OCI-M2 (cell line): ENCODE measurements around the gene SPATA12.
"Not testable (repeated sequence)": the region's sequence is repeated elsewhere in the genome, so short reads cannot be mapped to it uniquely, and the experiment has no call there.

ENCODE experiments used
- DNase-seq: peaks from one replicate; lab custom pipeline; 2025; ENCODE audit not compliant: unreplicated experiment; lab: John Stamatoyannopoulos, UW

SPATA12 gene

DNA sequence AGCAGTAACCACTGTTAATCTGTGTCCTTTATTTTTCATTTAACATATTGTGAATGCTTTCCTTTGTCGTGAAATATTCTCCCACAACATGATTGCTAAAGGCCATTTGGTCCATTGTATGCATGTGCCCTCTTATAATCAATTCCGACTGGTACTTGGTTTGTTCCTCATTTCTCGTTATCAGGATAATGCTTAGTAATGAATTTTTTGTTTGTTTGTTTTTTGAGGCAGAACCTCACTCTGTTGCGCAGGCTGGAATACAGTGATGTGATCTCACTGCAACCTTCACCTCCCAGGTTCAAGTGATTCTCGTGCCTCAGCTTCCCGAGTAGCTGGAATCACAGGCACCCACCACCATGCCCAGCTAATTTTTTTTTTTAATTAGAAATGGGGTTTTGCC lies 22.0 kb downstream of the SPATA12 start:
- no peak for DNase-seq

DNA sequence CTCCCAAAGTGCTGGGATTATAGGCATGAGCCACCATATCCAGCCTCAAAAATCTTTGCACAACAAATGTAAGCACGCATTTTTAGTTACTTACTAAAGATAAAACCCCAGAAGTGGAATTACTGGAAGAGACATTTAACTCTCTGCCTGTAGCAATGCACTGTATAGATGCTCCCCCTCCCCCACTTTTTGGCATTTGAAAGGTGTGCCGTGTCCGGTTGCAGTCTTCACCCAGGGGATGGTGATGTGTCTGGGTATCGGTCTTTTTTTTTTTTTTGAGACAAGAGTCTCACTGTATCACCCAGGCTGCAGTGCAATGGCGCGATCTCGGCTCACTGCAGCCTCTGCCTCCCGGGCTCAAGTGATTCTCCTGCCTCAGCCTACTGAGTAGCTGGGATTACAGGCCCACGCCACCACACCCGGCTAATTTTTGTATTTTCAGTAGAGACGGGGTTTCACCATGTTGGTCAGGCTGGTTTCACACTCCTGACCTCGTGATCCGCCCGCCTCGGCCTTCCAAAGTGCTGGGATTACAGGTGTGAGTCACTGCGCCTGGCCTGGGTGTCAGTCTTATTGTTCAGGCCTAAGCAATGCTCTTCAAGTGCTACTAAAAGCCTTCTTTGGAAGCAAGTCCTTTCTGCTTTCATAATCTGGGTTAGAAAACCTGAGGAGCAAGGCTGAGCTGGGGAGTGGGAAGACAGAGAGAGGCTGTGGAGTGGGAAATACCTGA lies 23.0 kb downstream of the SPATA12 start:
- DNase-seq, result not testable (repeated sequence)

DNA sequence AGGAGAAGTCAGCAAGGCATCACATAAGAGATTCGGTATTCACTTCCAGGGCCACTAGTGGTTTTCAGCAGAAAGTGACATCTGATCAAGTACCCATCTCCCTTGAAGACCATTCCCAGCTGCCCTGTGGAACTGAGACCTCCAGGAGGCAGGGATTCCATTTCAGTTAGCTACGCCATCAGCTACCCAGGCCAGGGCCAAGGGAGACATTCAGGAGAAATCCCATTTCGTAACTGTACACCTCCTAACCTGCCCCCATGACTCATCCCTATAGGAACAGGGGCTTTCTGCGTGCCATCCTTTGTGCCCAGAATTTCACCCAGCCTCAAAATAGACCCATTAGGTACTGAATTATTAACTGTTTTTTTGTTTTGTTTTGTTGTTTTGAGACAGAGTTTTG lies 24.7 kb downstream of the SPATA12 start:
- DNase-seq, result no peak

DNA sequence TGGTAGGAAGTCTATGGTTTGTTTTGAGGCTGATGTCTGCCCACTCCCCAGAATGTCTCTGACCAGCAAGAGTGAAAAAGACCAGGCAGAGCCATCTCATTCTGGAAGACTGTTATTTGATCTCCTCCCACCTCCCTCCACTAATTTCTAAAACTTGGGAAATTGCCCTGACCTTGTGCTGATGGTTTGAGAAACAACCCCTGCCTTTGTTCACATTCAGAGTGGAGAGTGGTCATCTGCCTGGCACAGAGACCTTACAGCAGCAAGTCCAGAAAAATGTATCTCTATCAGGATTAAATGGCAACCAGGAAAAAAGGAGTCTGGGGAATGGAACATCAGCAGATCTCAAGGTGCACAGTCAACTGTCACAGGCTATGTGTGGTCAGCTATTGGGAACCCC lies 25.7 kb downstream of the SPATA12 start:
- no peak for DNase-seq

DNA sequence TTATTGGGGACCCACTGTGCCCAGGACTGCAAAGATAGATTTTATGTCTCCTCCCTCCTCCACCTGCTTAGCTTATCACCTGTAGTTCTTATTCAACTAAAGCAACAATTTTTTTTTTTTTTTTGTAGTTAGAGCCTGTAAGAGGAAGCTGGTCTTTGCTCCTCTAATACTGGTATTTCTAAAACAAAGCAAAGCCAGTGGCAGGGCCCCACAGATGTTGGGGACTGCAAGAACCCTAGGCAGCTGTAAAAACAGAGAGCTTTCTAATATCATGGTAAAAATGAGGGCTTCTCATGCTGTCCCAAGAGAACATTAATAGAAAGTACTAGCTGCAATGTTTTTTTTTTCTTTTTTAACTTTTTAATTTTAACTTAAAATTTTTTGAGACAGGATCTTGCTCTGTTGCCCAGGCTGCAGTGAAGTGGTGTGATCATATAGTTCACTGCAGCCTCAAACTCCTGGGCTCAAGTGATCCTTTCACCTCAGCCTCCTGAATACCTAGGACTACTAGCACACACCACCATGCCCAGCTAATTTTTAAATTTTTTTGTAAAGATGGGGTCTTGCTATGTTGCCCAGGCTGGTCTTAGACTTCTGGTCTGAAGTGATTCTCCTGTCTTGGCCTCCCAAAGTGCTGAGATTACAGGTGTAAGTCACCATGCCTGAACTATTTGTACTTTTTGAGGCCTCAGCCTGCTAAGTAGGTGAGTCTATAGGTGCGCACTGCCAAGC lies 27.1 kb downstream of the SPATA12 start:
- DNase-seq, result no peak

DNA sequence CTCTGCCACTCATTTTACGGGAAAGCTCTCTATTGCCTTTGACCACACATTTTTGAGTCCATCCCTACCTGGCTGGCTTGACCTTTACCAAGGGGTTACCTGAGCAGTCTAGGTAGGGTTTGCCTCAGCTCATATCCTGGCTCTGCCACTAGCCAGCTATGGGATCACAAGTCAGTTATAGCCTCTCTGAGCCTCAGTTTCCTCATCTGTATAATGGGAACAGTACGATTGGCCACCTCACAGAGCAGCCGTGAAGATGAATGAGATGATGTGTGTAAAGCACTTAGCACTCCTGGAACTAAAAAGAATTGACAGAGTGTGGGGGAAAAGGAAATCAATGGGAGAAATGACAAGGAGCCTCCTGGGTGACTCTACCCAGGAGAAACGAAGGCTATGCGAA lies 28.0 kb downstream of the SPATA12 start:
- no peak for DNase-seq

DNA sequence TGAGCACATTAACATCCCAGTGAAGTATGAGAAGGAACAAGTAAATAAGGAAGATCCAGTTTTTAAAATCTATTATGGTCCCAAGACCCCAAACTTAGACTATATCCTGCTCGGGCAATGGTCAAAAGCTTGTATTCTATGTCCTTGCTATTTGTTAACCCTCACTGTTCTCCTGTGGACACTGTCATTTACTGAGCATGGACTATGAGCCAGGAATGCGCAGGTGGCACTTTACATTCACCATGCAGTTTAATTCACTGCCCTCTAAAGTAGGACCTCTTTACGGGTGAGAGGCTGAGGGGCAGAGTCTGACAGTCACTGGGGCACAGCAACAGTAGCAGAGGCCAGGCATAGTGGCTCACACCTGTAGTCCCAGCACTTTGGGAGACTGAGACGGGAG lies 28.6 kb downstream of the SPATA12 start:
- DNase-seq, result no peak

DNA sequence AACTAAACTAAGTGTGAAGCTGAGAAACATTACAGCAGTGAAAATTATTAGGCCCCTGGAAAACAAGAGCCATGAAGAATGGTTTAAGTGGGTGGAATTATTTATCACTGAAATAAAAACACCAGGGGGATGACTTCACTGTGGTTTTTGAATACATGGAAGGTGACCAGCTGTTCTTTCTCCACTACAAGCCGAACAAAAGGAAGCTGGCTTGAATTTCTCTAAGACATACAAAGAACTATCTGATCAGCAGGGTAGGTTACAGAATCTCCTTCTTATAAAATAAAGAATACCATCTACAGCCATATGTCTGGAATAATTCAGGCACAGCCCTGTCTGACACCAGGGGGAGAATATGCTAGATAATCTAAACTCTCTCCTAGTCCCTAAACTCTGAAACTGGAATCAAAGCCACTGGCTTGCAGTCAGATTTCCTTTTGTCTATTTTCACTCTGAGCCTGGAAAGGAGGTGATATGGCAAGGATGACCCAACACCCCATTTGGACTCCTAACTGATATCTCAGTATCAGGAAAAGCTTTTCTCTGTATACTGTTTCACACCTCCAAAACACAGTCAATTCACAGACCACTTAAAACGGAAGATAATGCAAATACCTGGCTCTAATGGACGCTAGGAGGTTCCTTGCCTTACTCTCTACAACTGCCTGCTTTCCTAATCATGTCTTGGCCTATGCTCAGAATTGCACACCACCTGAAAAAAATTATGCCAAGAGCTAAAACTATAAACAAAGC lies 31.2 kb downstream of the SPATA12 start:
- no peak for DNase-seq

DNA sequence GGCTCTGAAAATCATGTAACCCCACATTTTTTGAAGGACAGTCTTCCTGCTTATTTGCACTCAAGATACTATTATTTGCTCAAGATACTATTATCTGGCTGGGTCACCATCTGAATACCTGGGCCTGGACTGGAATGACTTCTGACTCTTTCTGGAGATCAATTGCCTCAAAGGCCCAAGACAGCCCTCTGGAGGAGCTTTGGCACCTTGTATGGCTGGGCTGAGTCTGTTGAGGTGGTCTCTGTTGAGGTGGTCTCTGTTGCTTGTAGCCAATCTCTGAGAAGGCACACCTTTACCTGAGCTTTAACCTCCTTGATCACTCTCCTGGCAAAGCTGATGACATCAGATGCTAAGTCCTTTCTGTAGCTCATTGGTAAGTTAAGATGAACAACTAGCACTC lies 33.0 kb downstream of the SPATA12 start:
- DNase-seq, result no peak

DNA sequence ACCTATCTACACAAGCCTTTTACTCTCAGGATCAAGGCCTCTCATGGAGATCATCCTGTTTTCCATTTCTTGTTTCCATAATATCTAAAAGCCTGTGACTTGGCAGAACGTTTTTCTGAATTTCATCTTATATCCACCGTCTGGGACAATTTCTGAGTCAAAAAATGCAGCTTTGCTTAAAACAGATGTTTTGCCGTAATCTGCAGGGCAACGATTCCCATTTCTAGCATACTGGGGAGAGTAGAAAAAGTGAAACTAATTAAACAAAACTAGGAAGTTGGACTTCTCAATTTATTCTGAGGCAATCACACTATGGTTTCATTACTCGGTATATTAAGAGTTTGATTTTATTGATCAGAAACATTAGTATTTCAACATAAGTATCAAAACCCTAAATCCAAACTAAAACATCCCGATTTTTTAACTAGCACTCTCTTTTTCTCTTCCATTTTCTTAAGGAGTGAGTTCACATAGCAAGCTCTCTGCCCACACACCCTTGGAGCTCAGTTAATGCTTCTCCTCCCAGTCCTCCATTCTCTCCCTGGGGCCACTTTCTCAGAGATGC lies 33.6 kb downstream of the SPATA12 start:
- DNase-seq, result no peak

DNA sequence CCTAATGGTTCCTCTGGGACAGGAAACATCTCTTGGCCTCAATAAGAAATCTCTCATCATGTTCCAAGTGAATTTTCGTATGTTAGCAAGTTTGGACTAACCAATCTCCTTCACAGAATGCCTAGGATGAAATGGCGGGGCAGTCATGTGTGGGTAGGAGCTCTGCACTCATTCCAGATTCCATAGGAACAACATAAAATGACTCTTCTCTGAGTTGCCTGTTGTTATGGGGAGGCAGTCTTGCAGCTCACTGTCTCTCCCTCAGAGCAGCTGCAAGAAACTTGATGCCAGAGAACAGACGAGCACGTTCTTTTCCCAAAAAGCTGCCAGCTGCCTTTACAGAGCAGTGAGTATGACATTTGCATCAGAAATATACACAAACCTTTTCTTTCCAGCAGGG lies 34.1 kb downstream of the SPATA12 start:
- no peak for DNase-seq

DNA sequence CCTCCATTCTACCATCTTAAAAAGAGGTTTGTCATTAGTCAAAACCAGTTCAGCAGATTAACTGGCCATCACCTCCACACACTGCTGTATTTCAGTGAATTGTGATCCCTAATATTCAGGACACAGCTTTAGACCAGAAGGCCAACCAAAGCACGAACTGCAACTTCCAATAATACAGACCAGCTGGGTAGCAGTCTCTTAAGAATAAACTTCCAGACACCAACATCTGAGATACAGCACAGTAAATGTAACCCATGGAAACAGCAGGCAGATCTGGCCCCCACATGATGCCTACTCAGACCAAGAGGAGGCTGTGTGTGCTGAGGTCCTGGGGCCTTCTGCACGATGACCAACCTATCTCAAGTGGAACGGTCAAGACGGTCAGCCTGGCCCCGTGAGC lies 34.9 kb downstream of the SPATA12 start:
- DNase-seq, result no peak

DNA sequence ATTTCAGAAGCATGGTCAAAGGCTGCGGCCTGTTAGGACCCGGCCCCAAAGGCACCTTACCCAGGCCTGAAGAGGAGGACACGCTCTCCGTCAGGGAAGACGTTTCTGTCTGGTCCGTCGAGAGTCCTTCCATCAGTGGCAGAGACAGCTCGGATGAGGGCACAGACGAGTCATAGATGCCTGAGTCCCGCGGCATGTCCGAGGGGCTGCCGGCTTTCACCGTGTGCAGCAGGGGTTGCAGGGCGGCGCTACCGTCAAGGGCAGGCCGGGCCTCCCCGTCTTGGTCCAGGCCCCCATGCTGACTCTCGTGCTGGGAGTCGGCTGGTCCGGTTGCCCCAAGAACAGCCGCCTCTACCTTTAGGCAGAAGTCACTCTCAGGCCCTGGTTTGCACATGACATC lies 37.1 kb downstream of the SPATA12 start:
- no peak for DNase-seq

DNA sequence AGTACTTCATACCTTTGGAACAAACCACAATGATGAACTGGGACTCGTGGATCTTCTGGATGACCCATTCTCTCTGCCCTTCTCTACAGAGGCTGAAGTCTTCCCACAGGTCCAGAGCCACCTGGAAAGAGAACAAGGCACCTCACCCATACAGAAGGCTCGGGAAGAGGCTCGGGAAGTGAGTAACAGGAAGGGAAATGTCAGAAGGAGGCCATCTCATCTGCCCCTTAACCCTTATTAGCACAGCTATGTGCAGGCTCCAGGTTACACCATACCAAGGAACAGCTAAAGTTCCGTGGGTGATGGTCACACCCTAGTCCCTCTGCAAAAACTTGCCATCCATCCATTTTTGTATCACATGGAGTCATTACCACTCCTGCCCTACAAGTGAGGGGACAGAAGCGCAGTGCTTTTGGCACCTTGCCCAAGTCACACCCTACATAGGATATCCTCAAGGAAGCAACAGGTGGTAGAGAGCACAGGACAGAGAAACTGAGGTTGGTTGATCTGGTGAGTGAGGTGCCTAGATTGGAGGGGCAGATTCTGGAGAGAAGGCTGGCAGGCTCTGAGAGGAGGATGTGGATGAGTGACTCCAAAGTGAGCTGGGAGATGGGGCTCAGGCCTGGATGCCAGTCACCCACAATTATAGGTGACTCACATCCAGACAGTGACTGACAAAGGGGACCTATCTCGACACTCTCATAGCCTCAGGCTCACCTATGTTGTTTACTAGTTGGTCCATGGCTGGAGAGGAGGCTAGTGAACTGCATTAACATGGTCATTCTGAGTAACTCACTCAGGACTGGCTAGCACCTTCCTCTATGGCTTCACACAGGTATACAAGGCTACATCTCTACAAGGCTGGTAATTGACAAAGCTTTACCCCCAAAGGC lies 38.2 kb downstream of the SPATA12 start:
- DNase-seq, result no peak

DNA sequence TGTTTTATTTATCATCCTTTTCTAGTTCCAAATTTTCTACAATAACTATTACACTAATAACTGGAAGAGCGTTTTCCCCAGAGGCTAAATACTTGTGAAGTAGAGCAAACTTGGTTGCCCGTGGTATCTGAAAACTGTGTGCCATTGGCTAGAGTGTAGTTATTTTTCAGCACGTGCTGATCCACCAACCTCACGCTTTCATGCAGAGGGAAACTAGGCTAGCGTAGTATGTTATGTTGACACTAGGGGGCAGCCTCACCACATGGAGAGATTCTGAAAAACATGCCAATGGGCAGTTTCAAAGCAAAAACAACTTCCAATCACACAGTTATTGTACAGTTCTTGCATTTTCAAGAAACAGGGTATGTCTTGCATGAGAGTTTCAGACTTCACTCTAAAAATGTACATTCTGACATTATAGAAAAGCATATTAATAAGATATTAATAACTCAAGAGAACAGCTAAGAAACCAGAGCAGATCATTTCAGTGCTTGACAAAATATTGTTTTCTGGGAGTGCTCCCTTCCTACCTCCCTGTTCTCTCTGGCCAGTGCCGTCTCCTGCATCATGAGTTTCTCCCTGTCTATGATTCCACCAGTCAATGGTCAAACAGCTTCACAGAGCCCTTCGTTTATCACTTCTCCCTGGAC lies 39.7 kb downstream of the SPATA12 start:
- DNase-seq, result peak; percentile 28

DNA sequence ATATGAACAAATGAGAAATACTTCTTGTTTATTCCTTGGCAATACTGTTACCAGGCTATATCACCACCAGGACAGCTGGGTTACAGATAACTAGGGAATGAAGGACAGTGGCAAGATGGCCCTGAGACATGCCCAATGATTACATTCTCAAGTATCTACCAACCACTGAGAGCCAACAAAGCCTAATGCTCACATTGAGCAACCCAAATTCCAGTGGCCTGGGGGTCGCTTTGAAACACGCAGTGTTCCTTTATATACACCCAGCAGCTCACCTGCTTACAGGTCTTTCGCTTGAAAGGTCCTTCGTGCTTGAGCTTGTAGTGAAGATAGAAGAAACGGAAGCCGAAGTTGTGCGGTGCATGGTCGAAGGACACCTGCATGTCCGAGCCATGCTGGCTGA lies 45.1 kb downstream of the SPATA12 start:
- DNase-seq, result no peak

DNA sequence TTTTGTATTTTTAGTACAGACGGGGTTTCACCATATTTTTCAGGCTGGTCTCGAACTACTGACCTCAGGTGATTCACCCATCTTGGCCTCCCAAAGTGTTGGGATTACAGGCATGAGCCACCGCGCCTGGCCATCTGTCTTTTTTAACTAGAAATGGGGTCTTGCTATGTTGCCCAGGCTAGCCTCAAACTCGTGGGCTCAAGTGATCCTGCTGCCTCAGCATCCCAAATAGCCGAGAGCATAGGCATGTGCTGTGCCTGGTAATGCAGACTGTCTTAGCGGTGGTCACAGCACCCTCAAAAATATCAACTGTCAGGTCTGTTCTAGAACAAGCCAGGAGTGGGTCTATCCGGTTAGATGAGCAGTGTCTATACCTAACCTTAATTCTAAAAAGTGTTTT lies 48.2 kb downstream of the SPATA12 start:
- no peak for DNase-seq

DNA sequence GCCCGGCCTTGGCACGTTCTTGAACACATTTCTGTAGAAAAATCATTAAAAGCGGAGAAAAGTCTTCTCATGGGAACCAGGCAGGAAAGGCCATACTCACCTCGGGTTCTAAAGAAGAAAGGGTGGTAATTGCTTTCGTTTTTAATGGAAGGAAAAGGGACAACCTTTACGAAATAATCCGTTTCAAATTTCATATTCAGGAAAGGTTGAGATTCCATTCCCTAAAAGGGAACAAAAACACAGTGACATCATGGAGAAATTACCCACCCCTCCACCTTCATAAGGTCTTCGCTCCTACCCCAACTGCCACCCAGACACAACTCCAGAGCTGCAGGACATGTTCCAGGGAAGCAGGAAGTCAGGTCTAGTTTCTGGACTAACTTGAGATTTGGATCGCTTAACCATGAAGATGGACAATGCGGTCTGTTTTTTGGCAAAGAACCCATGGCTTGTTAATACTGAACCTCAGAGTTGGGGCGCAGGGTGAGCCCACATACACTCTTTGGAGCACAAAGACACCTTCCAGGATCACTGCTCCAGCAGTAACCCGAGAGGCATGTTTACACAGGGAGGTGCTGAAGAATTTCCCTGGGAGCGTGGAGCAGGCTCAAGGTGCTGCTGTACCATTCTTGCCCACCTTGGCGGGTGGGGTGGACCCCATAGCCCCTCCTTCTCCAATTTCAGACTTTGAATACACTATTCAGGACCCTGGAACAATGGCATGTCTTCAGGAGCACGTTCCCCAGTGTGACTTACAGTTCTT lies 49.2 kb downstream of the SPATA12 start:
- DNase-seq, result no peak

DNA sequence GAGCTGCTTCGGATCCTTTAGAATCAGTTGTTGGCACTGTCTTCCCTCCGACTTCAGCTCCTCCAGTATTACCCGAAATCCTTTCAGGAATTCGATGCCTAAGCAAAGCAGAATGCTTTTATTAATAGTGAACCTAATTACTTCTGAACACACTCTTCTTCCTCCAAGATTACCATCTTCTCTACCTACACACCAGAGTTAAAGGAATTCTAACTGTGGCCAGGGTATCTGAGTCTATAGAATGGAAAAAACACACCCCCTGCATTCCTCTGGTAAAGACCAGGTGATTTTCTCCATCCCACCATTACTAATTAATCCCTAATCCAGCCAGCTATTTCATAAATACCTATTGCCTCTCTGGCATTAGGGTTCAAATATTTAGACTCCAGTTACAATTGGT lies 49.8 kb downstream of the SPATA12 start:
- no peak for DNase-seq

DNA sequence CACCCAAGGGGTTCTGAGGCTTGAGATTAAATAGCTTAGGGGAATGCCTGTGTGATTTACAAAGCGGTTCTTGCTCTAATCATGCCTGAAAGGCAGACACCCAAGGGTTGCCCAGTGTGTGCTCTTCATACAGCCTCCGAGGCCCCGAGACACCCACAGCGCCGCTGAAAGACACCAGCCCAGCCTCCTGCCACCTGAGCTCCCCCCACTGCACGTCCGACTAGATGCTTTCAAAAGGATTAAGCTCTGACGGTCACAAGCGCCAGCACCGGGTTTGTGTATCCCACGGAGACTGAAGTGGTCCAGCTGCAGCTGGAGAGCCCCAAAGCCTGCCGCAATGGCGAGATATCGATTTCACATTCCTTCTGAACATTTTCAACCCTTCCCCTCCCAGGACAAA lies 50.3 kb downstream of the SPATA12 start:
- DNase-seq, result no peak
